Measurements from ENCODE around the gene LORICRIN. TPM values are rescaled to one million over a fixed set of nuclear protein-coding genes. Genes with fewer than 3 reads are reported as not detected.
A peak's percentile ranks its signal among the peaks of the same experiment; 100 is the strongest.

LORICRIN gene
- not detected in 2 replicates for total RNA-seq (2014; rRNA removed)
- polyA plus RNA-seq (2012): not detected

GRCh38 chr1:153259387-153259786 lies at the start of gene LORICRIN:
LORICRIN (plus strand) TSS chr1:153259687; CDS start chr1:153260950, 1,263 bp downstream.
- no peak for DNase-seq (ENCODE audit: low read depth)

- DNase-seq (ENCODE audit: low read depth): no peak
Observed at GRCh38 chr1:153210206-153210605, 49.3 kb upstream of the LORICRIN start.

- no peak for DNase-seq (ENCODE audit: low read depth)
Observed at GRCh38 chr1:153212201-153212600, 47.3 kb upstream of the LORICRIN start.

- no peak for DNase-seq (ENCODE audit: low read depth)
Observed at GRCh38 chr1:153213519-153213918, 46.0 kb upstream of the LORICRIN start.

GRCh38 chr1:153217212-153217611 lies 42.3 kb upstream of the LORICRIN start, which contains the start of gene PRR9:
PRR9 (plus strand) TSS chr1:153217584; CDS start chr1:153218145, 561 bp downstream.
- DNase-seq (ENCODE audit: low read depth): no peak

GRCh38 chr1:153217744-153218416 lies 41.6 kb upstream of the LORICRIN start:
- no peak for DNase-seq (ENCODE audit: low read depth)

- no peak for DNase-seq (ENCODE audit: low read depth)
Observed at GRCh38 chr1:153220606-153221303, 38.7 kb upstream of the LORICRIN start.

GRCh38 chr1:153223040-153223891 lies 36.2 kb upstream of the LORICRIN start:
- DNase-seq (ENCODE audit: low read depth): peak; percentile 36

GRCh38 chr1:153227810-153228209 lies 31.7 kb upstream of the LORICRIN start:
- DNase-seq (ENCODE audit: low read depth): no peak

GRCh38 chr1:153228491-153228890 lies 31.0 kb upstream of the LORICRIN start:
- no peak for DNase-seq (ENCODE audit: low read depth)

- DNase-seq (ENCODE audit: low read depth): peak; percentile 7
Observed at GRCh38 chr1:153229076-153229829, 30.2 kb upstream of the LORICRIN start.

GRCh38 chr1:153231363-153231762 lies 28.1 kb upstream of the LORICRIN start:
- no peak for DNase-seq (ENCODE audit: low read depth)

GRCh38 chr1:153231785-153232184 lies 27.7 kb upstream of the LORICRIN start:
- DNase-seq (ENCODE audit: low read depth): no peak

GRCh38 chr1:153232553-153232952 lies 26.9 kb upstream of the LORICRIN start:
- no peak for DNase-seq (ENCODE audit: low read depth)

GRCh38 chr1:153233448-153233847 lies 26.0 kb upstream of the LORICRIN start:
- DNase-seq (ENCODE audit: low read depth): no peak

- no peak for DNase-seq (ENCODE audit: low read depth)
Observed at GRCh38 chr1:153238527-153238926, 21.0 kb upstream of the LORICRIN start.

- no peak for DNase-seq (ENCODE audit: low read depth)
Observed at GRCh38 chr1:153242160-153242559, 17.3 kb upstream of the LORICRIN start.

GRCh38 chr1:153245466-153245865 lies 14.0 kb upstream of the LORICRIN start:
- DNase-seq (ENCODE audit: low read depth): no peak

GRCh38 chr1:153246018-153246417 lies 13.5 kb upstream of the LORICRIN start:
- no peak for DNase-seq (ENCODE audit: low read depth)

GRCh38 chr1:153246825-153247224 lies 12.7 kb upstream of the LORICRIN start:
- DNase-seq (ENCODE audit: low read depth): no peak

- DNase-seq (ENCODE audit: low read depth): no peak
Observed at GRCh38 chr1:153248176-153248879, 11.2 kb upstream of the LORICRIN start.

Data from LHCN-M2 (cell line).